Liver (tissue), 9 donors: ENCODE results near the gene NME1. TPM values are rescaled to one million over a fixed set of nuclear protein-coding genes. Genes with fewer than 3 reads are reported as not detected.

Source experiments
- DNase-seq: peaks from one replicate; pipeline ENCODE4 v3.0.0-alpha.2; 2017; ENCODE audit warnings: low spot score
- H3K27ac ChIP-seq, 2 donors: one replicate each; pipeline ENCODE4 v1.7.0; 2013; ENCODE audit warnings: inconsistent platforms in 2 of 2, low read length in 2 of 2, control low read depth in 1 of 2, low read depth in 1 of 2, mild to moderate bottlenecking in 1 of 2
- H3K27me3 ChIP-seq, 4 donors: one replicate each; pipeline versions ENCODE4 v1.6.1 to v1.7.0; 2013; ENCODE audit warnings: low read length in 3 of 4, inconsistent platforms in 1 of 4, mild to moderate bottlenecking in 1 of 4, moderate library complexity in 1 of 4; ENCODE audit not compliant: control insufficient read depth in 4 of 4, insufficient read depth in 4 of 4
- H3K36me3 ChIP-seq, 4 donors: one replicate each; pipeline versions ENCODE4 v1.6.1 to v1.7.0; 2013; ENCODE audit warnings: low read length in 3 of 4, mild to moderate bottlenecking in 3 of 4, low read depth in 1 of 4, moderate library complexity in 1 of 4; ENCODE audit not compliant: control insufficient read depth in 4 of 4, insufficient read depth in 3 of 4
- H3K4me1 ChIP-seq, 4 donors: one replicate each; pipeline versions ENCODE4 v1.6.1 to v1.7.0; 2013; ENCODE audit warnings: low read length in 3 of 4, mild to moderate bottlenecking in 3 of 4, moderate library complexity in 1 of 4; ENCODE audit not compliant: control insufficient read depth in 4 of 4, insufficient read depth in 4 of 4
- H3K4me3 ChIP-seq, 3 donors: one replicate each; pipeline versions ENCODE4 v1.6.1 to v1.7.0; 2013; ENCODE audit warnings: low read length in 3 of 3, control low read depth in 1 of 3, low read depth in 1 of 3, mild to moderate bottlenecking in 1 of 3
- H3K9ac ChIP-seq, 2 donors: one replicate each; pipeline ENCODE4 v1.7.0; 2013; ENCODE audit warnings: low read length in 2 of 2, mild to moderate bottlenecking in 2 of 2, moderate library complexity in 2 of 2, control low read depth in 1 of 2, low read depth in 1 of 2
- H3K9me3 ChIP-seq, 4 donors: one replicate each; pipeline versions ENCODE4 v1.6.1 to v1.7.0; 2013; ENCODE audit warnings: low read length in 3 of 4; ENCODE audit not compliant: control insufficient read depth in 4 of 4
- ATF3 ChIP-seq: IDR thresholded peaks from 2 replicates; pipeline ENCODE4 v1.6.1; 2016; ENCODE audit warnings: antibody characterized with exemption
- CTCF ChIP-seq: fragments of 150-350 bp; IDR thresholded peaks from 2 replicates; pipeline ENCODE4 v1.5.1; 2017; ENCODE audit warnings: improper control_type of control experiment, low read depth, low read length; ENCODE audit not compliant: missing input control
- EGR1 ChIP-seq, 2 donors: IDR thresholded peaks; 2 replicates each; pipeline ENCODE4 v1.6.1; 2016 to 2018; ENCODE audit warnings: antibody characterized with exemption in 2 of 2, low read depth in 2 of 2
- FOXA1 ChIP-seq: IDR thresholded peaks from 2 replicates; pipeline ENCODE4 v1.6.1; 2016; ENCODE audit warnings: antibody characterized with exemption
- FOXA2 ChIP-seq: IDR thresholded peaks from 2 replicates; pipeline ENCODE4 v1.6.1; 2016; ENCODE audit warnings: antibody characterized with exemption
- GABPA ChIP-seq, 2 donors: IDR thresholded peaks in 1 of 2; conservative IDR thresholded peaks in 1 of 2; 2 replicates each; pipeline ENCODE4 v1.6.1; 2016; ENCODE audit warnings: antibody characterized with exemption in 2 of 2, mild to moderate bottlenecking in 1 of 2, moderate library complexity in 1 of 2
- HNF4A ChIP-seq, 2 donors: conservative IDR thresholded peaks; 2 replicates each; pipeline ENCODE4 v1.6.1; 2016; ENCODE audit warnings: antibody characterized with exemption in 2 of 2, mild to moderate bottlenecking in 2 of 2
- HNF4G ChIP-seq: IDR thresholded peaks from 2 replicates; pipeline ENCODE4 v1.6.1; 2016; ENCODE audit warnings: antibody characterized with exemption
- JUND ChIP-seq, 2 donors: IDR thresholded peaks; 2 replicates each; pipeline ENCODE4 v1.6.1; 2016; ENCODE audit warnings: antibody characterized with exemption in 2 of 2
- MAX ChIP-seq: IDR thresholded peaks from 2 replicates; pipeline ENCODE4 v1.6.1; 2016; ENCODE audit warnings: antibody characterized with exemption
- NR2F2 ChIP-seq: IDR thresholded peaks from 2 replicates; pipeline ENCODE4 v1.6.1; 2016; ENCODE audit warnings: antibody characterized with exemption
- RAD21 ChIP-seq, 2 donors: IDR thresholded peaks; 2 replicates each; pipeline ENCODE4 v1.6.1; 2016; ENCODE audit warnings: antibody characterized with exemption in 2 of 2, mild to moderate bottlenecking in 2 of 2
- REST ChIP-seq: IDR thresholded peaks from 2 replicates; pipeline ENCODE4 v1.6.1; 2016; ENCODE audit warnings: antibody characterized with exemption, mild to moderate bottlenecking
- RXRA ChIP-seq, 2 donors: IDR thresholded peaks; 2 replicates each; pipeline ENCODE4 v1.6.1; 2017 to 2018; ENCODE audit warnings: antibody characterized with exemption in 2 of 2, mild to moderate bottlenecking in 1 of 2
- SP1 ChIP-seq: IDR thresholded peaks from 2 replicates; pipeline ENCODE4 v1.6.1; 2018; ENCODE audit warnings: antibody characterized with exemption, mild to moderate bottlenecking
- TAF1 ChIP-seq: conservative IDR thresholded peaks from 2 replicates; pipeline ENCODE4 v1.6.1; 2016; ENCODE audit warnings: antibody characterized with exemption, mild to moderate bottlenecking
- YY1 ChIP-seq: IDR thresholded peaks from 2 replicates; pipeline ENCODE4 v1.6.1; 2016; ENCODE audit warnings: antibody characterized with exemption, mild to moderate bottlenecking
- ZBTB33 ChIP-seq: IDR thresholded peaks from 2 replicates; pipeline ENCODE4 v1.6.1; 2016; ENCODE audit warnings: antibody characterized with exemption
- WGBS: extraction: QIAGEN DNeasy Blood & Tissue Kit; methylation state at CpG from one replicate; pipeline ENCODE4 v1.1.7; 2013; 5-methylcytosine and 5-hydroxymethylcytosine counted together
- polyA plus RNA-seq, 2 donors: library from polyadenylated mRNA; stranded (reverse) in 1 of 2; unstranded in 1 of 2; fragments of 200-250 nt in 1 of 2; fragments of >200 nt in 1 of 2; fragmentation: Nextera tagmentation in 1 of 2; extraction: Ambion mirVana in 1 of 2; gene quantifications; one replicate each; pipeline versions ENCODE4 v1.2.1 to v1.2.3, GENCODE V29; 2013 to 2015
- total RNA-seq, 2 donors: library from RNA; depleted of rRNA; stranded (reverse); fragments of >200 nt; gene quantifications; one replicate each; pipeline ENCODE4 v1.2.3, GENCODE V29; 2014
- donor health status: healthy.
- donor health status: healthy.
- donor health status: healthy.
- donor health status: healthy.
- donor health status: healthy.

The NME1 gene
- total and polyA plus RNA-seq, 4 donors = 26.7 to 97.3 (median 57.4) TPM

GRCh38 chr17:51119415-51120356, 33.7 kb upstream of the NME1 start:
- no peaks in the 10 kb centered on the region for H3K9me3 ChIP-seq
- no peak for TF ChIP-seq ATF3
- TF ChIP-seq REST = peak; percentile 94
- TF ChIP-seq MAX = peak; percentile 24
- no peak for TF ChIP-seq HNF4G
- TF ChIP-seq JUND (IDR thresholded peaks at IDR 0.05) = no peak
- no peak for TF ChIP-seq EGR1 (IDR thresholded peaks at IDR 0.05; ENCODE audit: low read depth in 2 of 2)
- peak in 1 of 2 donors; percentile 15 for TF ChIP-seq RXRA (IDR thresholded peaks at IDR 0.05)
- TF ChIP-seq RAD21 (IDR thresholded peaks at IDR 0.05) = peak; percentile 48 to 64
- TF ChIP-seq TAF1 = no peak
- TF ChIP-seq HNF4A (conservative IDR thresholded peaks at IDR 0.05) = no peak
- TF ChIP-seq FOXA2 = no peak
- TF ChIP-seq GABPA (IDR thresholded peaks at IDR 0.05 in 1 of 2, conservative IDR thresholded peaks at IDR 0.05 in 1 of 2) = no peak
- TF ChIP-seq YY1 = no peak
- no peak for TF ChIP-seq NR2F2
- peak; percentile 5 for TF ChIP-seq CTCF
- no peak for TF ChIP-seq ZBTB33
- no peak for TF ChIP-seq FOXA1
- no peak for TF ChIP-seq SP1
- H3K36me3 ChIP-seq = no peaks in the 10 kb centered on the region
- peaks cover 5 to 42% (median 30%) of the 10 kb centered on the region in 4 donors for H3K4me1 ChIP-seq
- peak overlapping the region; percentile 82 for H3K9ac ChIP-seq
- peak overlapping the region; percentile 89 to 98 for H3K27ac ChIP-seq
- DNase-seq = peak; percentile 54
- H3K27me3 ChIP-seq = no peaks in the 10 kb centered on the region
- under 1% methylated on average over 49 of the region's 49 CpGs for WGBS
- peak overlapping the region; percentile 74 to 100 (median 84) for H3K4me3 ChIP-seq
